GM12878 (cell line): ENCODE results near the gene RBMS1. TPM values are rescaled to one million over a fixed set of nuclear protein-coding genes. Genes with fewer than 3 reads are reported as not detected.

Experiments used
- ATAC-seq: fragments of 200-7000 bp; cut with Tn5 transposase; 3 replicates; pipeline ENCODE4 v1.9.1; 2020; ENCODE audit warnings: mild to moderate bottlenecking, moderate library complexity
- BruUV-seq: library from RNA; stranded (reverse); fragments of 400-500 nt; replicated peaks from 2 replicates; lab custom pipeline; 2021; lab: Mats Ljungman, UMichigan
- CTCF ChIA-PET: fragments of 300-600 bp; sonication (Branson Sonifier 250); formaldehyde crosslinking; extraction: SDS; loops from one replicate; lab custom pipeline; 2021; ENCODE audit warnings: inconsistent platforms; lab: Yijun Ruan, JAX
- POLR2A ChIA-PET: fragments of 350-600 bp; formaldehyde crosslinking; extraction: SDS; loops from one replicate; lab custom pipeline; 2021; ENCODE audit warnings: inconsistent platforms; lab: Charles Lee
- RAD21 ChIA-PET: fragments of 300-600 bp; sonication (Branson Sonifier 250); formaldehyde crosslinking; loops from one replicate; lab custom pipeline; 2023; ENCODE audit warnings: antibody characterized with exemption; ENCODE audit not compliant: unreplicated experiment; lab: Charles Lee
- SMC1A ChIA-PET: fragments of 300-600 bp; sonication (Branson Sonifier 250); formaldehyde crosslinking; loops from one replicate; lab custom pipeline; 2023; ENCODE audit not compliant: unreplicated experiment, uncharacterized antibody; lab: Charles Lee
- DNase-seq: peaks from one replicate; pipeline ENCODE4 v3.0.0-alpha.2; 2011; ENCODE audit warnings: low read depth, low spot score
- FAIRE-seq: peaks from 3 replicates; lab custom pipeline; 2011; peaks lifted over from hg19 to GRCh38; lab: Jason Lieb, UNC
- H2AFZ ChIP-seq: 2 replicates; pipeline ENCODE4 v1.6.0; 2011; ENCODE audit warnings: low read depth, low read length, control low read depth; ENCODE audit not compliant: control insufficient read depth
- H3K27ac ChIP-seq: 2 replicates; pipeline ENCODE4 v1.5.1; 2011; ENCODE audit warnings: control low read depth; ENCODE audit not compliant: control insufficient read depth, insufficient read depth
- H3K27me3 ChIP-seq, 2 experiments: replicated peaks in 1 of 2; 2 replicates each; pipeline versions ENCODE4 v1.6.0 to v1.6.1; 2011; ENCODE audit warnings: low read length in 1 of 2; ENCODE audit not compliant: control insufficient read depth in 2 of 2, insufficient read depth in 2 of 2
- H3K36me3 ChIP-seq, 2 experiments: 2 replicates each; pipeline ENCODE4 v1.5.1; 2011; ENCODE audit warnings: low read length in 1 of 2; ENCODE audit not compliant: control insufficient read depth in 2 of 2, insufficient read depth in 2 of 2
- H3K4me1 ChIP-seq: 2 replicates; pipeline ENCODE4 v1.6.1; 2011; ENCODE audit warnings: mild to moderate bottlenecking, low read length, moderate library complexity, mixed read lengths; ENCODE audit not compliant: control insufficient read depth, insufficient read depth
- H3K4me2 ChIP-seq: 2 replicates; pipeline ENCODE4 v1.6.0; 2011; ENCODE audit warnings: control low read depth; ENCODE audit not compliant: control insufficient read depth, insufficient read depth
- H3K4me3 ChIP-seq: fragments of 200-600 bp; sonication (generic); 2 replicates; pipeline ENCODE4 v1.5.1; 2016
- H3K79me2 ChIP-seq: 2 replicates; pipeline ENCODE4 v1.6.0; 2011; ENCODE audit warnings: low read length; ENCODE audit not compliant: control insufficient read depth, insufficient read depth
- H3K9ac ChIP-seq: 2 replicates; pipeline ENCODE4 v1.8.0; 2011; ENCODE audit warnings: low read length, control low read depth, mixed read lengths; ENCODE audit not compliant: control insufficient read depth, insufficient read depth
- H3K9me3 ChIP-seq: replicated peaks from 3 replicates; pipeline ENCODE4 v1.5.1; 2011; ENCODE audit warnings: mild to moderate bottlenecking, low read length; ENCODE audit not compliant: control insufficient read depth, insufficient read depth
- H4K20me1 ChIP-seq: 2 replicates; pipeline ENCODE4 v1.6.0; 2011; ENCODE audit not compliant: control insufficient read depth, insufficient read depth
- BMI1 ChIP-seq: fragments of 450-650 bp; IDR thresholded peaks from 2 replicates; pipeline ENCODE4 v1.6.1; 2016; ENCODE audit warnings: mild to moderate bottlenecking, moderate library complexity, borderline replicate concordance
- GATAD2B ChIP-seq: fragments of 450-650 bp; conservative IDR thresholded peaks from 2 replicates; pipeline ENCODE4 v1.6.1; 2017; ENCODE audit warnings: low read depth, mild to moderate bottlenecking, moderate library complexity
- IKZF1 ChIP-seq: fragments of 450-650 bp; conservative IDR thresholded peaks from 2 replicates; pipeline ENCODE4 v1.6.1; 2017; ENCODE audit warnings: antibody characterized with exemption, mild to moderate bottlenecking
- NBN ChIP-seq: fragments of 450-650 bp; IDR thresholded peaks from 2 replicates; pipeline ENCODE4 v1.6.1; 2016
- NRF1 ChIP-seq: conservative IDR thresholded peaks from 2 replicates; pipeline ENCODE4 v1.6.1; 2011; ENCODE audit warnings: mild to moderate bottlenecking, low read depth, low read length, improper control_type of control experiment
- RELA ChIP-seq: fragments of 450-650 bp; IDR thresholded peaks from 2 replicates; pipeline ENCODE4 v1.8.0; 2014; ENCODE audit warnings: borderline replicate concordance; ENCODE audit not compliant: partially characterized antibody
- SREBF2 ChIP-seq: IDR thresholded peaks from 2 replicates; pipeline ENCODE4 v1.6.1; 2012; ENCODE audit warnings: mild to moderate bottlenecking, low read length
- ZBED1 ChIP-seq: IDR thresholded peaks from 2 replicates; pipeline ENCODE4 v1.6.1; 2016; ENCODE audit warnings: borderline replicate concordance
- WGBS: methylation state at CpG from one replicate; pipeline ENCODE4 v1.1.6; 2016; ENCODE audit warnings: low lambda C conversion rate; ENCODE audit not compliant: insufficient replicate concordance, insufficient coverage; ENCODE audit errors: missing lambda C conversion rate; 5-methylcytosine and 5-hydroxymethylcytosine counted together
- in situ Hi-C: fragments of 300-500 bp; cut with MboI; formaldehyde crosslinking; loops from 9 replicates; pipeline ENCODE4 v1.14.3; 2018; ENCODE audit warnings: mixed read lengths
- intact Hi-C: fragments of 100-400 bp; cut with micrococcal nuclease; formaldehyde crosslinking; loops from one replicate; pipeline ENCODE4 v1.14.2; 2022; ENCODE audit not compliant: unreplicated experiment
- polyA plus RNA-seq, 11 experiments: library from polyadenylated mRNA; depleted of rRNA in 4 of 11; unstranded in 6 of 11; stranded (reverse) in 5 of 11; fragments of >200 nt; fragmentation: Nextera tagmentation in 4 of 11; fragmentation: Illumina TruSeq in 1 of 11; extraction: Ambion mirVana in 4 of 11; extraction: Trizol in 1 of 11; gene quantifications; 1 replicate in 1 of 11; 2 replicates in 10 of 11; pipeline versions ENCODE4 v1.2.1 to v1.2.3, GENCODE V29; 2011 to 2016; ENCODE audit warnings: inconsistent platforms in 2 of 11, missing spikeins in 2 of 11, low read depth in 1 of 11
- total RNA-seq, 4 experiments: library from RNA; depleted of rRNA in 3 of 4; stranded (reverse); fragments of >200 nt in 3 of 4; fragmentation: Illumina TruSeq in 1 of 4; extraction: Trizol in 1 of 4; gene quantifications; 2 replicates each; pipeline versions ENCODE4 v1.2.1 to v1.2.3, GENCODE V29; 2013 to 2021
- TF ChIP-seq, protein P1 (sequence below): IDR thresholded peaks from 2 replicates; pipeline ENCODE4 v1.6.1; 2011; ENCODE audit warnings: low read depth, mild to moderate bottlenecking, low read length, moderate library complexity, borderline replicate concordance; ENCODE audit errors: extremely low read depth

Gene RBMS1
- total and polyA plus RNA-seq, 10 of the 15 experiments (the other 5 are each of a cell fraction or from before 2014, with no cell fraction given): 0.04 to 0.31 (median 0.17) TPM; not detected in 1

DNA sequence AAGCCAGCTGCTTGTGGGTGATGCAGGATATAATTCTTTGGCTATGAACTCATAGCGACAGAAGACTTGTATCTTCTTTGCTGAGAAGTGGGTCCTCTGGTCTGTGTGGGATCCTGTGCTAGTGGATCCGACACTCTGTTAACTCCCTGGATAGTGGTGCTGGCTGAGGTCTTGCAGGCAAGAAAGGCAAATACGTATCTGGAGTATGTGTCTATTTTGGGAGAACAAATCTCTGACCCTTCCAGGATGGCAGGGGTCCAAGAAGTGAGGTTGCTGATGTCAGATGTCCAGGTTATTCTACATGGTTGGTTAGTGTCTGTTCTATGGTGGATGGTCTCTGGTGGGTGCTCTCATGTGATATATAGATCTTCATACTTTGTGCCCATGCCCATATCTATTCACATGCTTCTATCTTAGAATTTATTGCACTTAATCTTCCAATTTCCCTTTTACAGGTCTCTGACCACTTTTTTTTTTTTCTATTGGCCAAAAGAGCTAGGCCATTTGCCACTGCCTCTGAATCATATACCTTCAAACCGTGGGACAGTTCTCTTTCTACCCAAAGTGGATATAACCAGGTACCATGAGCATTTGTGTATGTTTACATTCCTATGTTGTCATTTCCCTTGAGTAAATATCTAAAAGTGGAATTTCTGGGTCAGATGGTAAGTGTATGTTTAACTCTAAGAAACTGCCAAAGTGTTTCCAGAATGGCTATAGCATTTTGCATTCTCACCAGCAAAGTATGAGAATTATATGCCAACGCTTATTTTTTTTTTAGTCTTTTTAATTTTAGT is 45.1 kb upstream of the RBMS1 start:
- H3K4me3 ChIP-seq: no peak overlapping the region
- no peaks in the 10 kb centered on the region for H3K79me2 ChIP-seq
- in situ Hi-C loops (no loop called here), intact Hi-C loops (no loop called here)
- no TSS peak for BruUV-seq
- H3K27me3 ChIP-seq: no peaks in the 10 kb centered on the region
- ChIA-PET SMC1A (no interaction called here), CTCF (interaction anchor here (0.7 to 0.9 kb wide), 2 partner anchors 16 to 152 kb away, joined by 3 read pairs; no protein-coding TSS in a partner anchor), RAD21 (no interaction called here), POLR2A (no interaction called here)
- H3K27ac ChIP-seq: no peak overlapping the region
- no peaks in the 10 kb centered on the region for H3K9me3 ChIP-seq
- no peaks in the 10 kb centered on the region for H4K20me1 ChIP-seq
- H3K4me1 ChIP-seq: no peaks in the 10 kb centered on the region
- WGBS: 38% methylated on average over 5 of the region's 5 CpGs
- no peaks in the 10 kb centered on the region for H3K36me3 ChIP-seq
- no peak overlapping the region for H3K9ac ChIP-seq
- no peak overlapping the region for H2AFZ ChIP-seq
- DNase-seq (no peak), FAIRE-seq (no peak), ATAC-seq (no peak)
- TF ChIP-seq BMI1: no peak
- TF ChIP-seq GATAD2B: no peak
- no peak for TF ChIP-seq RELA
- no peak for TF ChIP-seq IKZF1
- no peak for TF ChIP-seq NBN
- TF ChIP-seq, protein P1, sequence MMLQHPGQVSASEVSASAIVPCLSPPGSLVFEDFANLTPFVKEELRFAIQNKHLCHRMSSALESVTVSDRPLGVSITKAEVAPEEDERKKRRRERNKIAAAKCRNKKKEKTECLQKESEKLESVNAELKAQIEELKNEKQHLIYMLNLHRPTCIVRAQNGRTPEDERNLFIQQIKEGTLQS: no peak
- TF ChIP-seq SREBF2: no peak
- no peak for TF ChIP-seq NRF1
- TF ChIP-seq ZBED1: no peak
- H3K4me2 ChIP-seq: no peak overlapping the region
